GM12878 (cell line): ENCODE results near the gene WFIKKN1. TPM values are rescaled to one million over a fixed set of nuclear protein-coding genes. Genes with fewer than 3 reads are reported as not detected.

Source experiments
- ATAC-seq: fragments of 200-7000 bp; cut with Tn5 transposase; 3 replicates; pipeline ENCODE4 v1.9.1; 2020; ENCODE audit warnings: mild to moderate bottlenecking, moderate library complexity
- BruUV-seq: library from RNA; stranded (reverse); fragments of 400-500 nt; replicated peaks from 2 replicates; lab custom pipeline; 2021; lab: Mats Ljungman, UMichigan
- CTCF ChIA-PET: fragments of 300-600 bp; sonication (Branson Sonifier 250); formaldehyde crosslinking; extraction: SDS; loops from one replicate; lab custom pipeline; 2021; ENCODE audit warnings: inconsistent platforms; lab: Yijun Ruan, JAX
- POLR2A ChIA-PET: fragments of 350-600 bp; formaldehyde crosslinking; extraction: SDS; loops from one replicate; lab custom pipeline; 2021; ENCODE audit warnings: inconsistent platforms; lab: Charles Lee
- RAD21 ChIA-PET: fragments of 300-600 bp; sonication (Branson Sonifier 250); formaldehyde crosslinking; loops from one replicate; lab custom pipeline; 2023; ENCODE audit warnings: antibody characterized with exemption; ENCODE audit not compliant: unreplicated experiment; lab: Charles Lee
- SMC1A ChIA-PET: fragments of 300-600 bp; sonication (Branson Sonifier 250); formaldehyde crosslinking; loops from one replicate; lab custom pipeline; 2023; ENCODE audit not compliant: unreplicated experiment, uncharacterized antibody; lab: Charles Lee
- DNase-seq: peaks from one replicate; pipeline ENCODE4 v3.0.0-alpha.2; 2011; ENCODE audit warnings: low read depth, low spot score
- FAIRE-seq: peaks from 3 replicates; lab custom pipeline; 2011; peaks lifted over from hg19 to GRCh38; lab: Jason Lieb, UNC
- H2AFZ ChIP-seq: 2 replicates; pipeline ENCODE4 v1.6.0; 2011; ENCODE audit warnings: low read depth, low read length, control low read depth; ENCODE audit not compliant: control insufficient read depth
- H3K27ac ChIP-seq: 2 replicates; pipeline ENCODE4 v1.5.1; 2011; ENCODE audit warnings: control low read depth; ENCODE audit not compliant: control insufficient read depth, insufficient read depth
- H3K27me3 ChIP-seq, 2 experiments: replicated peaks in 1 of 2; 2 replicates each; pipeline versions ENCODE4 v1.6.0 to v1.6.1; 2011; ENCODE audit warnings: low read length in 1 of 2; ENCODE audit not compliant: control insufficient read depth in 2 of 2, insufficient read depth in 2 of 2
- H3K36me3 ChIP-seq, 2 experiments: 2 replicates each; pipeline ENCODE4 v1.5.1; 2011; ENCODE audit warnings: low read length in 1 of 2; ENCODE audit not compliant: control insufficient read depth in 2 of 2, insufficient read depth in 2 of 2
- H3K4me1 ChIP-seq: 2 replicates; pipeline ENCODE4 v1.6.1; 2011; ENCODE audit warnings: mild to moderate bottlenecking, low read length, moderate library complexity, mixed read lengths; ENCODE audit not compliant: control insufficient read depth, insufficient read depth
- H3K4me2 ChIP-seq: 2 replicates; pipeline ENCODE4 v1.6.0; 2011; ENCODE audit warnings: control low read depth; ENCODE audit not compliant: control insufficient read depth, insufficient read depth
- H3K4me3 ChIP-seq: fragments of 200-600 bp; sonication (generic); 2 replicates; pipeline ENCODE4 v1.5.1; 2016
- H3K79me2 ChIP-seq: 2 replicates; pipeline ENCODE4 v1.6.0; 2011; ENCODE audit warnings: low read length; ENCODE audit not compliant: control insufficient read depth, insufficient read depth
- H3K9ac ChIP-seq: 2 replicates; pipeline ENCODE4 v1.8.0; 2011; ENCODE audit warnings: low read length, control low read depth, mixed read lengths; ENCODE audit not compliant: control insufficient read depth, insufficient read depth
- H3K9me3 ChIP-seq: replicated peaks from 3 replicates; pipeline ENCODE4 v1.5.1; 2011; ENCODE audit warnings: mild to moderate bottlenecking, low read length; ENCODE audit not compliant: control insufficient read depth, insufficient read depth
- H4K20me1 ChIP-seq: 2 replicates; pipeline ENCODE4 v1.6.0; 2011; ENCODE audit not compliant: control insufficient read depth, insufficient read depth
- BCL11A ChIP-seq: IDR thresholded peaks from 2 replicates; pipeline ENCODE4 v1.6.1; 2011; ENCODE audit warnings: low read depth, low read length
- BCL3 ChIP-seq: IDR thresholded peaks from 2 replicates; pipeline ENCODE4 v1.6.1; 2011; ENCODE audit warnings: borderline replicate concordance, low read depth, mild to moderate bottlenecking, moderate library complexity, low read length; ENCODE audit not compliant: insufficient read depth, poor library complexity, severe bottlenecking
- EED ChIP-seq: sonication (generic); IDR thresholded peaks from 2 replicates; pipeline ENCODE4 v1.6.1; 2016; ENCODE audit warnings: antibody characterized with exemption, low read depth
- HDGF ChIP-seq: fragments of 450-650 bp; IDR thresholded peaks from 2 replicates; pipeline ENCODE4 v1.6.1; 2016; ENCODE audit warnings: antibody characterized with exemption
- PAX5 ChIP-seq: IDR thresholded peaks from 2 replicates; pipeline ENCODE4 v1.6.1; 2011; ENCODE audit warnings: low read depth, low read length, borderline replicate concordance
- PKNOX1 ChIP-seq: fragments of 450-650 bp; IDR thresholded peaks from 2 replicates; pipeline ENCODE4 v1.6.1; 2016; ENCODE audit warnings: mild to moderate bottlenecking
- RUNX3 ChIP-seq: IDR thresholded peaks from 2 replicates; pipeline ENCODE4 v1.6.1; 2012; ENCODE audit warnings: low read length, inconsistent platforms
- SIX5 ChIP-seq: IDR thresholded peaks from 2 replicates; pipeline ENCODE4 v1.6.1; 2011; ENCODE audit warnings: mild to moderate bottlenecking, low read depth, low read length, moderate library complexity; ENCODE audit not compliant: severe bottlenecking
- YBX1 ChIP-seq: fragments of 450-650 bp; IDR thresholded peaks from 2 replicates; pipeline ENCODE4 v1.6.1; 2016; ENCODE audit warnings: antibody characterized with exemption
- WGBS: methylation state at CpG from one replicate; pipeline ENCODE4 v1.1.6; 2016; ENCODE audit warnings: low lambda C conversion rate; ENCODE audit not compliant: insufficient replicate concordance, insufficient coverage; ENCODE audit errors: missing lambda C conversion rate; 5-methylcytosine and 5-hydroxymethylcytosine counted together
- in situ Hi-C: fragments of 300-500 bp; cut with MboI; formaldehyde crosslinking; loops from 9 replicates; pipeline ENCODE4 v1.14.3; 2018; ENCODE audit warnings: mixed read lengths
- intact Hi-C: fragments of 100-400 bp; cut with micrococcal nuclease; formaldehyde crosslinking; loops from one replicate; pipeline ENCODE4 v1.14.2; 2022; ENCODE audit not compliant: unreplicated experiment
- polyA plus RNA-seq, 11 experiments: library from polyadenylated mRNA; depleted of rRNA in 4 of 11; unstranded in 6 of 11; stranded (reverse) in 5 of 11; fragments of >200 nt; fragmentation: Nextera tagmentation in 4 of 11; fragmentation: Illumina TruSeq in 1 of 11; extraction: Ambion mirVana in 4 of 11; extraction: Trizol in 1 of 11; gene quantifications; 1 replicate in 1 of 11; 2 replicates in 10 of 11; pipeline versions ENCODE4 v1.2.1 to v1.2.3, GENCODE V29; 2011 to 2016; ENCODE audit warnings: inconsistent platforms in 2 of 11, missing spikeins in 2 of 11, low read depth in 1 of 11
- total RNA-seq, 4 experiments: library from RNA; depleted of rRNA in 3 of 4; stranded (reverse); fragments of >200 nt in 3 of 4; fragmentation: Illumina TruSeq in 1 of 4; extraction: Trizol in 1 of 4; gene quantifications; 2 replicates each; pipeline versions ENCODE4 v1.2.1 to v1.2.3, GENCODE V29; 2013 to 2021

Gene WFIKKN1
- total and polyA plus RNA-seq, 10 of the 15 experiments (the other 5 are each of a cell fraction or from before 2014, with no cell fraction given) = 0.01 to 0.41 (median 0.05) TPM; not detected in 2

GRCh38 chr16:606656-607307 is 24.0 kb upstream of the WFIKKN1 start (continued):
- no peak for TF ChIP-seq BCL3
- TF ChIP-seq BCL11A = no peak
- TF ChIP-seq PKNOX1 = no peak
- TF ChIP-seq RUNX3 = no peak
- no peak for TF ChIP-seq SIX5
- no peak for TF ChIP-seq HDGF
- no peak for TF ChIP-seq EED
- TF ChIP-seq YBX1 = no peak

- no peak overlapping the region for H3K4me3 ChIP-seq
- FAIRE-seq = no peak
- in situ Hi-C loops = no loop called here
- peaks cover 3% of the 10 kb centered on the region; the same call in 1 of the 3 replicates for H3K9me3 ChIP-seq
- DNase-seq = no peak
- ChIA-PET CTCF (no interaction called here), RAD21 (interaction anchor here (0.5 kb wide), 1 partner anchor 21 kb away, joined by 3 read pairs; no protein-coding TSS in a partner anchor), POLR2A (no interaction called here), SMC1A (no interaction called here)
- H3K36me3 ChIP-seq = no peaks in the 10 kb centered on the region
- TF ChIP-seq YBX1 (no peak), PAX5 (peak; percentile 57; the same call in 1 of the 2 replicates)
- no peak for ATAC-seq
- intact Hi-C loops = no loop called here
- no peaks in the 10 kb centered on the region for H4K20me1 ChIP-seq
- WGBS = 4% methylated on average over 8 of the region's 10 CpGs
- H3K4me1 ChIP-seq = no peaks in the 10 kb centered on the region
- H3K9ac ChIP-seq = no peak overlapping the region
- no peak overlapping the region for H2AFZ ChIP-seq
- no peaks in the 10 kb centered on the region for H3K79me2 ChIP-seq
- H3K27ac ChIP-seq = no peak overlapping the region
- H3K27me3 ChIP-seq = no peaks in the 10 kb centered on the region
- no peak overlapping the region for H3K4me2 ChIP-seq
- BruUV-seq = TSS peak; percentile 45
Measured at GRCh38 chr16:608019-608418, 22.8 kb upstream of the WFIKKN1 start.
